Endodermal cell (in vitro differentiated cells): ENCODE measurements around the gene DENND1A. TPM values are rescaled to one million over a fixed set of nuclear protein-coding genes. Genes with fewer than 3 reads are reported as not detected.

Experiments
- DNase-seq: peaks from one replicate; pipeline ENCODE4 v3.0.0-alpha.2; 2017
- H3K27ac ChIP-seq: 2 replicates; pipeline ENCODE4 v1.5.1; 2013; ENCODE audit warnings: mild to moderate bottlenecking, low read depth, low read length, moderate library complexity
- H3K27me3 ChIP-seq: 2 replicates; pipeline ENCODE4 v1.6.1; 2013; ENCODE audit warnings: mild to moderate bottlenecking, low read length, moderate library complexity; ENCODE audit not compliant: insufficient read depth, control insufficient read depth, poor library complexity, severe bottlenecking
- H3K36me3 ChIP-seq: 2 replicates; pipeline ENCODE4 v1.7.0; 2013; ENCODE audit warnings: mild to moderate bottlenecking, low read length, moderate library complexity; ENCODE audit not compliant: control insufficient read depth, insufficient read depth
- H3K4me1 ChIP-seq: one replicate; pipeline ENCODE4 v1.7.0; 2013; ENCODE audit warnings: low read length; ENCODE audit not compliant: control insufficient read depth, insufficient read depth
- H3K4me3 ChIP-seq: 2 replicates; pipeline ENCODE4 v1.5.1; 2013; ENCODE audit warnings: mild to moderate bottlenecking, low read length, moderate library complexity
- H3K9ac ChIP-seq: 2 replicates; pipeline ENCODE4 v1.6.1; 2013; ENCODE audit warnings: mild to moderate bottlenecking, low read length, moderate library complexity; ENCODE audit not compliant: poor library complexity, severe bottlenecking; ENCODE audit errors: extremely low read depth
- H3K9me3 ChIP-seq: 2 replicates; pipeline ENCODE4 v1.6.1; 2013; ENCODE audit warnings: mild to moderate bottlenecking, low read length, moderate library complexity; ENCODE audit not compliant: control insufficient read depth
- H3K27ac Mint-ChIP-seq: 2 replicates; pipeline ENCODE4 v1.8.0; 2020; ENCODE audit warnings: mixed read lengths
- H3K27me3 Mint-ChIP-seq: 2 replicates; pipeline ENCODE4 v1.8.0; 2021; ENCODE audit warnings: mild to moderate bottlenecking, mixed read lengths; ENCODE audit not compliant: insufficient read depth
- H3K36me3 Mint-ChIP-seq: 2 replicates; pipeline ENCODE4 v1.8.0; 2020; ENCODE audit warnings: low read depth, mixed read lengths
- H3K4me1 Mint-ChIP-seq: 2 replicates; pipeline ENCODE4 v1.8.0; 2020; ENCODE audit warnings: mixed read lengths
- H3K4me3 Mint-ChIP-seq: 2 replicates; pipeline ENCODE4 v1.8.0; 2020; ENCODE audit warnings: mild to moderate bottlenecking, moderate library complexity, mixed read lengths
- H3K9me3 Mint-ChIP-seq: 2 replicates; pipeline ENCODE4 v1.8.0; 2020; ENCODE audit warnings: mild to moderate bottlenecking, mixed read lengths
- CTCF ChIP-seq: fragments of 200-600 bp; sonication (generic); conservative IDR thresholded peaks from 2 replicates; pipeline ENCODE4 v1.5.0; 2021; ENCODE audit warnings: antibody characterized with exemption, mild to moderate bottlenecking
- WGBS, 2 experiments: methylation state at CpG; one replicate each; pipeline versions ENCODE4 v1.1.5 to v1.1.7; 2013; ENCODE audit warnings: missing lambda C conversion rate in 2 of 2, mixed read lengths in 1 of 2; ENCODE audit not compliant: insufficient coverage in 1 of 2, insufficient read length in 1 of 2; 5-methylcytosine and 5-hydroxymethylcytosine counted together
- total RNA-seq, 2 donors: library from RNA; stranded (reverse); fragmentation: NEBNext Ultra II Directional in 1 of 2; extraction: Animal tissue kit (Norgen Biotek cat#: 25700) in 1 of 2; gene quantifications; 2 replicates in 1 of 2; 3 replicates in 1 of 2; pipeline ENCODE4 v1.2.1, GENCODE V29; 2021

DENND1A gene
- total RNA-seq, 2 donors from 2014 or later, result 29.5 to 38.4 TPM

GRCh38 chr9:123823194-123823947, 106.6 kb downstream of the DENND1A start:
- no peaks in the 10 kb centered on the region for H3K27me3 Mint-ChIP-seq
- H3K4me3 Mint-ChIP-seq, result no peak overlapping the region
- Histone ChIP-seq H3K4me1 (peaks cover 4% of the 10 kb centered on the region), H3K4me3 (no peak overlapping the region), H3K36me3 (no peaks in the 10 kb centered on the region), H3K27ac (no peak overlapping the region), H3K9me3 (peaks cover 9% of the 10 kb centered on the region), H3K9ac (no peak overlapping the region), H3K27me3 (no peaks in the 10 kb centered on the region)
- DNase-seq, result no peak
- H3K27ac Mint-ChIP-seq, result no peak overlapping the region
- peaks cover 10% of the 10 kb centered on the region for H3K9me3 Mint-ChIP-seq
- peaks cover 18% of the 10 kb centered on the region for H3K4me1 Mint-ChIP-seq
- WGBS, 2 experiments, result 89 to 92% methylated on average over 6 to 7 of the region's 7 CpGs
- peaks cover 6% of the 10 kb centered on the region for H3K36me3 Mint-ChIP-seq
- no peak for TF ChIP-seq CTCF

DNA sequence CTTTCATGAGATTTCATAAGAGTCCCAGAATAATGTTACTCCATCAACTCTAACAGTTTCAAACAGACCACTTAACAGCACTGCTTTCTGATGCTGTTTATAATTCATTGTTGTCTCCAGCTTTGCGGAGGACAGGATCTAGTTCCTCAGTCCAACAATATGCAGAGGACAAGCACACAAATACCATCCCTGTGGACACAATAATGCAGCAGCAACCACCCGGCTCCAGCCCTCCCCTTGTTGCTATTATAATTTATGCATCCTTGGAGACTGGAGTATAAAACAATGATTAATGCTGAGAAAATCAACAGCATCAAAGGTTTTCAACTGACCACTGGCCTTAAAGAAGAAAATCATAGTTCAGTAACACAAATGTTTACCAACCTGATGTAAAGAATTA, 108.3 kb downstream of the DENND1A start:
- no peak overlapping the region for H3K4me3 ChIP-seq
- H3K27ac ChIP-seq, result no peak overlapping the region
- H3K27ac Mint-ChIP-seq, result no peak overlapping the region
- no peaks in the 10 kb centered on the region for H3K27me3 Mint-ChIP-seq
- H3K27me3 ChIP-seq, result no peaks in the 10 kb centered on the region
- H3K36me3 ChIP-seq, result no peaks in the 10 kb centered on the region
- peaks cover 9% of the 10 kb centered on the region for H3K4me1 ChIP-seq
- H3K4me3 Mint-ChIP-seq, result no peak overlapping the region
- H3K9me3 ChIP-seq, result no peaks in the 10 kb centered on the region
- H3K9me3 Mint-ChIP-seq, result no peaks in the 10 kb centered on the region
- H3K9ac ChIP-seq, result no peak overlapping the region
- H3K36me3 Mint-ChIP-seq, result no peaks in the 10 kb centered on the region
- no peak for TF ChIP-seq CTCF
- 93 to 100% methylated on average over 1 to 2 of the region's 2 CpGs for WGBS, 2 experiments
- no peak for DNase-seq
- peaks cover 22% of the 10 kb centered on the region for H3K4me1 Mint-ChIP-seq

GRCh38 chr9:123820139-123820538, 109.8 kb downstream of the DENND1A start:
- Mint-ChIP-seq H3K36me3 (no peaks in the 10 kb centered on the region), H3K27me3 (no peaks in the 10 kb centered on the region), H3K9me3 (no peaks in the 10 kb centered on the region), H3K4me1 (peaks cover 19% of the 10 kb centered on the region), H3K4me3 (no peak overlapping the region), H3K27ac (no peak overlapping the region)
- Histone ChIP-seq H3K4me1 (peaks cover 16% of the 10 kb centered on the region), H3K27me3 (no peaks in the 10 kb centered on the region), H3K4me3 (no peak overlapping the region), H3K9ac (no peak overlapping the region), H3K9me3 (no peaks in the 10 kb centered on the region), H3K36me3 (no peaks in the 10 kb centered on the region), H3K27ac (no peak overlapping the region)
- no peak for DNase-seq
- WGBS, 2 experiments, result 86 to 93% methylated on average over 2 to 4 of the region's 4 CpGs
- no peak for TF ChIP-seq CTCF
